Mesenchymal stem cell (in vitro differentiated cells and primary cell): ENCODE data around the gene RABL6.
"Not testable (repeated sequence)": the region's sequence is repeated elsewhere in the genome, so short reads cannot be mapped to it uniquely, and the experiment has no call there.

Experiments
- DNase-seq: peaks from one replicate; pipeline ENCODE4 v3.0.0-alpha.2; 2013
- H2AFZ ChIP-seq: one replicate; pipeline ENCODE4 v1.6.1; 2013; ENCODE audit warnings: low read depth, mild to moderate bottlenecking, control low read depth, inconsistent platforms, low read length, moderate library complexity
- H2AK5ac ChIP-seq: 2 replicates; pipeline ENCODE4 v1.6.1; 2013; ENCODE audit warnings: low read length, moderate library complexity, mild to moderate bottlenecking, inconsistent platforms; ENCODE audit not compliant: severe bottlenecking
- H2BK120ac ChIP-seq: one replicate; pipeline ENCODE4 v1.6.1; 2013; ENCODE audit warnings: low read depth, mild to moderate bottlenecking, inconsistent platforms, low read length, moderate library complexity
- H2BK12ac ChIP-seq, 2 experiments: one replicate each; pipeline ENCODE4 v1.6.1; 2013; ENCODE audit warnings: inconsistent platforms in 2 of 2, low read length in 2 of 2, mild to moderate bottlenecking in 2 of 2, moderate library complexity in 2 of 2, control low read depth in 1 of 2
- H2BK15ac ChIP-seq: one replicate; pipeline ENCODE4 v1.6.1; 2013; ENCODE audit warnings: mild to moderate bottlenecking, low read depth, inconsistent platforms; ENCODE audit not compliant: poor library complexity, severe bottlenecking
- H2BK5ac ChIP-seq: 2 replicates; pipeline ENCODE4 v1.6.1; 2013; ENCODE audit warnings: low read depth, mild to moderate bottlenecking, low read length, control low read depth, inconsistent platforms; ENCODE audit not compliant: poor library complexity, severe bottlenecking
- H3K14ac ChIP-seq, 2 experiments: one replicate each; pipeline ENCODE4 v1.6.1; 2013; ENCODE audit warnings: inconsistent platforms in 2 of 2, low read length in 2 of 2, control low read depth in 1 of 2, mild to moderate bottlenecking in 1 of 2, moderate library complexity in 1 of 2
- H3K18ac ChIP-seq, 2 experiments: one replicate each; pipeline ENCODE4 v1.6.1; 2013; ENCODE audit warnings: inconsistent platforms in 2 of 2, low read length in 2 of 2, control low read depth in 1 of 2, low read depth in 1 of 2, mild to moderate bottlenecking in 1 of 2
- H3K23ac ChIP-seq, 2 experiments: one replicate each; pipeline ENCODE4 v1.6.1; 2013; ENCODE audit warnings: inconsistent platforms in 2 of 2, low read length in 2 of 2, mild to moderate bottlenecking in 2 of 2, moderate library complexity in 2 of 2, control low read depth in 1 of 2
- H3K27ac ChIP-seq: 2 replicates; pipeline ENCODE4 v1.5.1; 2013; ENCODE audit warnings: mild to moderate bottlenecking, moderate library complexity, low read length, control low read depth, inconsistent platforms; ENCODE audit not compliant: poor library complexity, severe bottlenecking
- H3K27me3 ChIP-seq, 2 experiments: 2 replicates each; pipeline versions ENCODE4 v1.6.1 to v1.7.0; 2013; ENCODE audit warnings: low read length in 2 of 2, mild to moderate bottlenecking in 2 of 2, moderate library complexity in 2 of 2, control low read depth in 1 of 2, inconsistent platforms in 1 of 2; ENCODE audit not compliant: control insufficient read depth in 1 of 2, insufficient read depth in 1 of 2
- H3K36me3 ChIP-seq, 2 experiments: 2 replicates each; pipeline versions ENCODE4 v1.6.1 to v1.7.0; 2013; ENCODE audit warnings: low read length in 2 of 2, control low read depth in 1 of 2, inconsistent platforms in 1 of 2, low read depth in 1 of 2, mild to moderate bottlenecking in 1 of 2; ENCODE audit not compliant: insufficient read depth in 2 of 2, control insufficient read depth in 1 of 2
- H3K4ac ChIP-seq, 2 experiments: one replicate each; pipeline ENCODE4 v1.6.1; 2013; ENCODE audit warnings: inconsistent platforms in 2 of 2, low read length in 2 of 2, mild to moderate bottlenecking in 2 of 2, moderate library complexity in 2 of 2, control low read depth in 1 of 2, low read depth in 1 of 2
- H3K4me1 ChIP-seq: 2 replicates; pipeline ENCODE4 v1.6.1; 2013; ENCODE audit warnings: low read depth, low read length, control low read depth; ENCODE audit not compliant: control insufficient read depth, insufficient read depth
- H3K4me2 ChIP-seq: 2 replicates; pipeline ENCODE4 v1.6.1; 2013; ENCODE audit warnings: low read length, mild to moderate bottlenecking, inconsistent platforms; ENCODE audit not compliant: poor library complexity, severe bottlenecking
- H3K4me3 ChIP-seq, 2 experiments: 2 replicates each; pipeline versions ENCODE4 v1.5.1 to v1.7.0; 2013; ENCODE audit warnings: low read length in 2 of 2, mild to moderate bottlenecking in 2 of 2, control low read depth in 1 of 2, low read depth in 1 of 2; ENCODE audit not compliant: insufficient read depth in 1 of 2
- H3K79me1 ChIP-seq: replicated peaks from 2 replicates; pipeline ENCODE4 v1.6.1; 2013; ENCODE audit warnings: mild to moderate bottlenecking, control low read depth, low read length, inconsistent platforms; ENCODE audit not compliant: poor library complexity, severe bottlenecking
- H3K9ac ChIP-seq: 2 replicates; pipeline ENCODE4 v1.7.0; 2013; ENCODE audit warnings: mild to moderate bottlenecking, low read length, moderate library complexity
- H3K9me3 ChIP-seq: 2 replicates; pipeline ENCODE4 v1.7.0; 2013; ENCODE audit warnings: mild to moderate bottlenecking, low read length; ENCODE audit not compliant: control insufficient read depth
- H4K8ac ChIP-seq: one replicate; pipeline ENCODE4 v1.6.1; 2013; ENCODE audit warnings: inconsistent platforms, mild to moderate bottlenecking, low read length, moderate library complexity
- H4K91ac ChIP-seq: one replicate; pipeline ENCODE4 v1.6.1; 2013; ENCODE audit warnings: mild to moderate bottlenecking, low read length, inconsistent platforms
- WGBS: methylation state at CpG from one replicate; pipeline ENCODE4 v1.1.7; 2013; ENCODE audit warnings: mixed read lengths; 5-methylcytosine and 5-hydroxymethylcytosine counted together

RABL6 gene

DNA sequence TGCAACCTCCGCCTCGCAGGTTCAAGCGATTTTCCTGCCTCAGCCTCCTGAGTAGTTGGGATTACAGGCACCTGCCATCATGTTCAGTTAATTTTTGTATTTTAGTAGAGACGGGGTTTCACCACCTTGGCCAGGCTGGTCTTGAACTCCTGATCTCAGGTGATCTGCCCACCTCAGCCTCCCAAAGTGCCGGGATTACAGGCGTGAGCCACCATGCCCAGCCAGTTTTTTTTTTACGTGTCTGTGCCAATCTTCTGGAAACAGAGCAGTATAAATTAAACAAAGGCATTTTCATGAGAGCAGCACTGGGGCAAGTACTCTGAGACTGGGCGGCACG is 75.2 kb downstream of the RABL6 start:
- WGBS, result 92% methylated on average over 9 of the region's 9 CpGs
- H3K9ac ChIP-seq, result peak overlapping the region; percentile 79

DNA sequence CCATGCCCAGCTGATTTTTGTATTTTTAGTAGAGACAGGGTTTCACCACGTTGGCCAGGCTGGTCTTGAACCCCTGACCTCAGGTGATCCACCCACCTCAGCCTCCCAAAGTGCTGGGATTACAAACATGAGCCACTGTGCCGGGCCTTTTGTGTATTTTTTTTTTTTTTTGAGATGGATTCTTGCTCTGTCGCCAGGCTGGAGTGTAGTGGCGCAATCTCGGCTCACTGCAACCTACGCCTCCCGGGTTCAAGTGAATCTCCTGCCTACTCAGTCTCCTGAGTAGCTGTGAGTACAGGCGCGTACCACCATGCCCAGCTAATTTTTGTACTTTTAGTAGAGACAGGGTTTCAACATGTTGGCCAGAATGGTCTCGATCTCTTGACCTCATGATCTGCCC is 75.9 kb downstream of the RABL6 start:
- not testable (repeated sequence) for H2BK5ac ChIP-seq, H2BK120ac ChIP-seq, H2BK15ac ChIP-seq, H2BK12ac ChIP-seq, H3K4me3 ChIP-seq, H3K4me2 ChIP-seq, H2AFZ ChIP-seq, H3K9me3 ChIP-seq, H4K91ac ChIP-seq, H3K9ac ChIP-seq, H2AK5ac ChIP-seq, H3K14ac ChIP-seq, H3K79me1 ChIP-seq, H4K8ac ChIP-seq, H3K4ac ChIP-seq, H3K27me3 ChIP-seq, H3K18ac ChIP-seq, DNase-seq, H3K23ac ChIP-seq, H3K27ac ChIP-seq, H3K36me3 ChIP-seq
- 98% methylated on average over 9 of the region's 10 CpGs for WGBS
- H3K4me1 ChIP-seq, result peaks cover 35% of the 10 kb centered on the region

More for the DNA sequence above, 75.2 kb downstream of the RABL6 start:
- not testable (repeated sequence) for DNase-seq, H3K9me3 ChIP-seq, H3K36me3 ChIP-seq, H2BK5ac ChIP-seq, H3K27ac ChIP-seq, H3K4ac ChIP-seq, H2BK15ac ChIP-seq, H3K4me2 ChIP-seq, H3K79me1 ChIP-seq, H2AFZ ChIP-seq, H2BK120ac ChIP-seq, H3K27me3 ChIP-seq, H3K14ac ChIP-seq, H3K23ac ChIP-seq
- Histone ChIP-seq H3K4me3 (peak overlapping the region in 1 of 2 experiments; percentile 74), H2BK12ac (peak overlapping the region; percentile 72 to 83), H3K4me1 (peaks cover 35% of the 10 kb centered on the region), H4K8ac (peak overlapping the region; percentile 92), H3K18ac (peak overlapping the region in 1 of 2 experiments; percentile 60), H2AK5ac (peak overlapping the region; percentile 50), H4K91ac (peak overlapping the region; percentile 64)

GRCh38 chr9:136885950-136886578 is 78.3 kb downstream of the RABL6 start, which contains the start of gene TRAF2:
TRAF2 (plus strand) TSS chr9:136886516; CDS start chr9:136898741, 12,225 bp downstream.
- peaks cover 5 to 15% of the 10 kb centered on the region in 2 experiments for H3K36me3 ChIP-seq
- H4K91ac ChIP-seq, result peak within 1 kb of the TSS; percentile 76
- peak within 1 kb of the TSS; percentile 76 for H4K8ac ChIP-seq
- H3K4ac ChIP-seq, result peak within 1 kb of the TSS in 1 of 2 experiments; percentile 54
- H3K23ac ChIP-seq, result peak within 1 kb of the TSS in 1 of 2 experiments; percentile 86
- DNase-seq, result peak; percentile 99
- H2BK15ac ChIP-seq, result peak within 1 kb of the TSS; percentile 68
- under 1% methylated on average over 56 of the region's 88 CpGs for WGBS
- H2BK12ac ChIP-seq, result peak within 1 kb of the TSS in 1 of 2 experiments; percentile 43
- no peak within 1 kb of the TSS for H3K27ac ChIP-seq
- H3K4me1 ChIP-seq, result peaks cover 35% of the 10 kb centered on the region
- no peaks in the 10 kb centered on the region for H3K9me3 ChIP-seq
- no peaks in the 10 kb centered on the region for H3K27me3 ChIP-seq
- peak within 1 kb of the TSS; percentile 84 for H3K9ac ChIP-seq
- H3K4me3 ChIP-seq, result peak within 1 kb of the TSS; percentile 85 to 94
- peaks cover 7% of the 10 kb centered on the region for H3K79me1 ChIP-seq
- H3K18ac ChIP-seq, result peak within 1 kb of the TSS; percentile 57 to 81
- peak within 1 kb of the TSS; percentile 94 for H3K4me2 ChIP-seq
- H2BK5ac ChIP-seq, result no peak within 1 kb of the TSS
- H2AFZ ChIP-seq, result peak within 1 kb of the TSS; percentile 83
- peak within 1 kb of the TSS; percentile 68 for H2BK120ac ChIP-seq
- no peak within 1 kb of the TSS for H3K14ac ChIP-seq
- H2AK5ac ChIP-seq, result no peak within 1 kb of the TSS

DNA sequence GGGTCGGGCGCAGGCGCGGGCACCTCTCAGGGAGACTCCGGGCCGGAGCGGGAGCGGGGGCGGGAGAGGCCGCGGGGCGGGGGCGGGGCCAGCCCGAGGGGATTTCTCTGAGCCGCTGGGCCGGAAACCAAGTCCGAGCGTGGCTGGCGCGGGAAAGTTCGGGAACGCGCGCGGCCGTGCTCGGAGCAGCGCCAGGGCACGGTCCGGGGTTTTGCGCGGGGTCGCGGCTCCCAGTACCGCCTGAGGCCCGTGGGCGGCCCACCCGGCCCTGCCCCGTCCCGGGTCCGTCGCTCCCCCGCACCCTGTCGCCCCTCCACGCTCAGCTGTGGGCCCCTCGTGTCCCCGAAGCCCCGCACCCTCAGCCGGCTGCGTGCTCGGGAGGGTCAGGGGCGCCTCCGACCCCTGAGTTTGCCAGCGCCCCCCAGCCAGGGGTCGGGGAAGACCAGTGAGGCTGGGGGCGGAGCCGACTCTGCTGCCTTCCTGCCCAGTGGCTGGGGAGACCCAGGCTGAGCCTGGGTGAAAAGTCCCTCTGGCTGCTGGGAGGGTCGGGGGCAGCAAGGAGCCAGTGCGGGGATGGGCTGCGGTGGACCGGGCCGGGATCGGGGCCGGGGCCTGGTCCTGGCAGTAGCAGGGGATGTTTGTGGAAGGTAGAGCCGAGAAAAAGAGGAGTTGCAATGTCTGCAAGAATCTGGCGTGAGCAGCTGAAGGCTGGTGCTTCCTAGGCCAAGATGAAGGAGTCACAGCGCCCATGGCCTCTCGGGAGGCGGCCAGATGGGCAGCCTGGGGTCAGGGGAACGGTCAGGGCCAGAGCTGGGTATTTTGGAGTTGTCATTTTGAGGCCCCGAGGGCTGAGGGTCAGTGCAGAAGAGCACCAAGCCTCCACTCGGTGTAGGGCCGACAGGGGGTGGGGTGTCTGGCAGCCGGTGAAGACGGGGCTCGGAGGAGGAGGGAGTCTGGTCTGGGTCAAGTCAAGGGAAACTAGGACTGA is 79.2 kb downstream of the RABL6 start:
- Histone ChIP-seq H3K79me1 (peaks cover 9% of the 10 kb centered on the region), H4K91ac (peak overlapping the region; percentile 76), H2BK12ac (peak overlapping the region in 1 of 2 experiments; percentile 43), H3K4ac (peak overlapping the region in 1 of 2 experiments; percentile 54), H2BK5ac (no peak overlapping the region), H3K9ac (peak overlapping the region; percentile 84), H2AFZ (peak overlapping the region; percentile 42), H3K14ac (no peak overlapping the region), H3K4me3 (peak overlapping the region; percentile 85 to 94), H3K18ac (peak overlapping the region; percentile 57 to 79), H3K27ac (no peak overlapping the region), H3K9me3 (no peaks in the 10 kb centered on the region), H3K4me2 (peak overlapping the region; percentile 89), H3K4me1 (peaks cover 29% of the 10 kb centered on the region), H3K23ac (peak overlapping the region in 1 of 2 experiments; percentile 86), H2BK120ac (peak overlapping the region; percentile 68), H3K27me3 (no peaks in the 10 kb centered on the region), H2AK5ac (no peak overlapping the region), H2BK15ac (peak overlapping the region; percentile 68), H3K36me3 (peaks cover 5 to 18% of the 10 kb centered on the region in 2 experiments), H4K8ac (peak overlapping the region; percentile 76)
- 1% methylated on average over 44 of the region's 76 CpGs for WGBS
- DNase-seq, result peak; percentile 61
